Prostate gland (tissue), 2 donors: Measurements from ENCODE around the gene PDZD7. TPM values are rescaled to one million over a fixed set of nuclear protein-coding genes. Genes with fewer than 3 reads are reported as not detected.

Experiments used
- DNase-seq: peaks from one replicate; pipeline ENCODE4 v3.0.0-alpha.2; 2019; ENCODE audit warnings: low spot score
- H3K27ac ChIP-seq, 2 donors: fragments of 200-600 bp; sonication (generic); 2 replicates each; pipeline ENCODE4 v1.5.1; 2017 to 2019
- H3K27me3 ChIP-seq: fragments of 200-600 bp; sonication (generic); replicated peaks from 2 replicates; pipeline ENCODE4 v1.5.1; 2019; ENCODE audit not compliant: insufficient read depth
- H3K36me3 ChIP-seq, 2 donors: fragments of 200-600 bp; sonication (generic); 1 replicate in 1 of 2; 2 replicates in 1 of 2; pipeline versions ENCODE4 v1.5.1 to v1.8.1; 2017 to 2019
- H3K4me1 ChIP-seq: fragments of 200-600 bp; sonication (generic); replicated peaks from 2 replicates; pipeline ENCODE4 v1.5.1; 2019
- H3K4me3 ChIP-seq, 2 donors: fragments of 200-600 bp; sonication (generic); 2 replicates each; pipeline ENCODE4 v1.5.1; 2017 to 2019
- H3K9me3 ChIP-seq: fragments of 200-600 bp; sonication (generic); 2 replicates; pipeline ENCODE4 v1.5.1; 2017
- POLR2A ChIP-seq: fragments of 450-650 bp; IDR thresholded peaks from one replicate; pipeline ENCODE4 v1.6.1; 2016; ENCODE audit warnings: antibody characterized with exemption, mild to moderate bottlenecking
- POLR2AphosphoS5 ChIP-seq: sonication (generic); formaldehyde crosslinking; IDR thresholded peaks from one replicate; pipeline ENCODE4 v1.6.1; 2017; ENCODE audit warnings: antibody characterized with exemption
- whole genome bisulfite sequencing: methylation state at CpG from one replicate; pipeline ENCODE4 v1.1.5; 2018; 5-methylcytosine and 5-hydroxymethylcytosine counted together
- intact Hi-C: fragments of 100-400 bp; cut with DNase I; formaldehyde crosslinking; loops from one replicate; pipeline ENCODE4 v1.14.2; 2022
- total RNA-seq, 2 donors: library from RNA; depleted of rRNA; stranded (reverse); fragments of >200 nt; gene quantifications; one replicate each; pipeline ENCODE4 v1.1.0, GENCODE V29; 2016
- TF ChIP-seq, protein P1 (sequence below), 4 experiments: fragments of 200-600 bp in 2 of 4; fragments of 450-650 bp in 2 of 4; sonication (generic) in 2 of 4; IDR thresholded peaks; 1 replicate in 3 of 4; 2 replicates in 1 of 4; pipeline ENCODE4 v1.5.1; 2016 to 2019; ENCODE audit warnings: antibody characterized with exemption in 4 of 4, mild to moderate bottlenecking in 2 of 4, moderate library complexity in 2 of 4

The PDZD7 gene
- total RNA-seq, 2 donors from 2014 or later = 0.82 to 1.5 TPM

DNA sequence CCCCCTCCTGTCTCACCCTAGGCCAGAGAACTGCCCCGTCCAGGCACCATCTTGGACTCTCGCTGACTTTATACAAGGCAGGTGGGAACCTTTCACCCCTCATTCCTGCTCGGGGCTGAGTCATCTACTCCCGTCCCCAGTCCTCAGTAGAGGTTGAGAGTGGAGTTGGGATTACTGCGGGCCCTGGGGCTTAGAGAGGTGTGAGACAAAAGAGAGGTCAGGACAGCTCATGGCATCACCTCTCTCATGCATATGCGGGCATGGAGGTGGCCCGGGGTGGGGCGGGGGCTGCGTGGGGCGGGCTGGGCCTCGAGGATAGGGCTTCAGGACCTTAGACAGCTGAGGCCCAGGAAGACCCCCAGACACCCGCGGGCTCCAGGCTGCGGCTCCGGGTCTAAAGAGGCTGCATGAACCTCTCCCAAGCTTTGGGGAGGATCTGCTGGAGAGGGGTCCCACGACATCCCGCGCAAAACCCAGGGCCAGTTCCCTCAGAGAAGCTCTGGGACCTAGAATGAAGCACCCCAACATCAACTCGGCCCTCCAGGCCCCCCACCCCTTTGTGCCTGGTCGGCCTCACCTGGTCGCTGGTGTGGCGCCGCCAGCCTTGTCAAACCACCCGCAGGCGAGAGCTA, 317 bp downstream of the PDZD7 start:
- intact Hi-C loops = loop anchor here (5.0 kb wide), 1 partner anchor 37 kb away; no protein-coding TSS in a partner anchor
- H3K36me3 ChIP-seq = peaks cover 0 to 4% of the 10 kb centered on the region in 2 donors
- no peak for DNase-seq
- H3K27me3 ChIP-seq = no peaks in the 10 kb centered on the region
- no peaks in the 10 kb centered on the region for H3K9me3 ChIP-seq
- peaks cover 16% of the 10 kb centered on the region for H3K4me1 ChIP-seq
- 12% methylated on average over 25 of the region's 25 CpGs for WGBS
- H3K27ac ChIP-seq = peak overlapping the region; percentile 97
- peak overlapping the region; percentile 70 to 75 for H3K4me3 ChIP-seq
- TF ChIP-seq, protein P1, sequence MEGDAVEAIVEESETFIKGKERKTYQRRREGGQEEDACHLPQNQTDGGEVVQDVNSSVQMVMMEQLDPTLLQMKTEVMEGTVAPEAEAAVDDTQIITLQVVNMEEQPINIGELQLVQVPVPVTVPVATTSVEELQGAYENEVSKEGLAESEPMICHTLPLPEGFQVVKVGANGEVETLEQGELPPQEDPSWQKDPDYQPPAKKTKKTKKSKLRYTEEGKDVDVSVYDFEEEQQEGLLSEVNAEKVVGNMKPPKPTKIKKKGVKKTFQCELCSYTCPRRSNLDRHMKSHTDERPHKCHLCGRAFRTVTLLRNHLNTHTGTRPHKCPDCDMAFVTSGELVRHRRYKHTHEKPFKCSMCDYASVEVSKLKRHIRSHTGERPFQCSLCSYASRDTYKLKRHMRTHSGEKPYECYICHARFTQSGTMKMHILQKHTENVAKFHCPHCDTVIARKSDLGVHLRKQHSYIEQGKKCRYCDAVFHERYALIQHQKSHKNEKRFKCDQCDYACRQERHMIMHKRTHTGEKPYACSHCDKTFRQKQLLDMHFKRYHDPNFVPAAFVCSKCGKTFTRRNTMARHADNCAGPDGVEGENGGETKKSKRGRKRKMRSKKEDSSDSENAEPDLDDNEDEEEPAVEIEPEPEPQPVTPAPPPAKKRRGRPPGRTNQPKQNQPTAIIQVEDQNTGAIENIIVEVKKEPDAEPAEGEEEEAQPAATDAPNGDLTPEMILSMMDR (IDR thresholded peaks at IDR 0.05) = no peak
- TF ChIP-seq POLR2A (no peak), POLR2AphosphoS5 (no peak)

DNA sequence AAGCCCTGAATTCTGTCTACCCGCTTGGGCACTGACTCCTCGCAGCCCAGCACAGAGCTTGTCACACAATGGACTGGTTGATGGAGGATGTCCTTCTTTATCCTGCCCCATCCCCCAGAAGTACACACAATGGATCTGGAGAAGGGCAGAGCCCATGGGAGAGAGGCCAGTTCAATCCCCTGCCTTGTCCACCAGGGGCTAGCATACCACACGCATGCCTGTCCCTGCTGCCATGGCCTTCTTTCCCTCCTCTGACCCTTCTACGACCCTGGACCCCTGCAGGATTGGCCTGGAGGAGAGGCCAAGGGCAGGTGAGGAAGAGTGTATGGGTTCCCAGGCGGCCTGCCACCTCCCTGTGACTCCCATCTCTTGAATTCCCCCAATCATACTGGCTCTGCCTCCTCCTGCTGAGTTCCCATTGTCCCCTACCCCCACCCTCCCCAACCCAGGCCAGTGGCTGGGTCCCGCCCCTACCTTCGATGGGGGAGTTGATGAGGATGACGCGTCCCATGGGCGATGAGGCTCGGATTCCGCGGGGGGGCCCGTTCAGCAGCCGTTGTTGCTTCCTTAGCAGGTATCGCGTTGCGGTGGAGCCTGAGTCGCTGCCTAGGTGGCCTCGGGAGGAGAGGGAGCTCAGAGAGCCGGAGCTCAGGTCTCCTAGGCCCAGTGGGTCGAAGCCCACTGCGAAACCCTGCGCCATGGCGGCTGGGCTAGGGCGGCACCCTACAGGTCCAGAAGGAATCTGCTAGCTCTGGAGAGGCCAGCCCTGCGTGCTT, 1.2 kb downstream of the PDZD7 start:
- DNase-seq = no peak
- 62% methylated on average over 27 of the region's 27 CpGs for WGBS
- Histone ChIP-seq H3K27ac (no peak overlapping the region), H3K36me3 (no peaks in the 10 kb centered on the region), H3K4me3 (no peak overlapping the region), H3K4me1 (peaks cover 16% of the 10 kb centered on the region), H3K9me3 (no peaks in the 10 kb centered on the region), H3K27me3 (no peaks in the 10 kb centered on the region)
- intact Hi-C loops = loop anchor here (5.0 kb wide), 1 partner anchor 38 kb away; no protein-coding TSS in a partner anchor
- TF ChIP-seq POLR2AphosphoS5 (no peak), POLR2A (no peak)
- TF ChIP-seq, protein P1 (IDR thresholded peaks at IDR 0.05) = no peak

DNA sequence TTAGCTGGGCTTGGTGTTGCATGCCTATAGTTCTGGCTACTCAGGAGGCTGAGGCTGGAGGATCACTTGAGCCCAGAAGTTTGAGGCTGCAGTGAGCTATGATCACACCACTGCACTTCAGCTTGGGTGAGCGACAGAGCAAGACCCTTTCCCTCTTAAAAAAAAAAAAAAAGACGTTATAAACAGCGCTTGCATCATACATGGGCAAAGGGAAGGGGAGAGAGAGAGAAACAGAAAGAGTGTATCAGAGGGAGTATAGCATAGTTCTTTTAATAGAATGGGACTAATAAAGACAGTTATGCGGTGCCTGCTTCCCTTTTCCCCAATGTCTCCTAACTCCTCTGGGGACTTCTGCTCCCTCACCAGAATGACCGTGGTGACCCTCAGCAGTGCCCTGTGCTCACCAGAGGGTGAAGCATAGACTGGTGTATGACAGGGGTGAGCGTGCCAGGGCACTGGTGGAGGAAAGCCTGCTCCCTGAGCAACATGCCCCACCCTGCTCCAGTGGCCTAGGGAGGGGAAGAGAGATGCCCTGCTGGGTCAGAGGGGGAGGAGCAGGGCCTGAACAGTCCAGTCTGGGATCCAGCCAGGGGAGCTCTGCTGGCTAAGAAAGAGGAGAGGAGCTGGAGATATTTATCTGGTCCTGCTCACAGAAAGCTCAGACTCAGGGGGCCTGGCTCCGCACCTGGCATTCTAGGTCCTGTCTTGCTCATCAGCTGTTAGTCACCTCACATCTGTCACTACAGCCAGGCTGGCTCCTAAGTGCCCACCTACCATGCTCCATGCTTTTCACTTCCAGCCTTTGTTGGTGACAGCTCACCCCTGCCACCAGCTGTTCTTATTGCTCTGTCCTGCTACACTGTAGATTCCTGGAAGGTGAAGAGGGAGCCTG, 2.2 kb downstream of the PDZD7 start:
- Histone ChIP-seq H3K9me3 (no peaks in the 10 kb centered on the region), H3K4me3 (no peak overlapping the region), H3K4me1 (peaks cover 16% of the 10 kb centered on the region), H3K36me3 (no peaks in the 10 kb centered on the region), H3K27me3 (no peaks in the 10 kb centered on the region), H3K27ac (no peak overlapping the region)
- DNase-seq = no peak
- TF ChIP-seq POLR2A (no peak), POLR2AphosphoS5 (no peak)
- TF ChIP-seq, protein P1 (IDR thresholded peaks at IDR 0.05) = no peak
- intact Hi-C loops = no loop called here
- WGBS = 73% methylated on average over 7 of the region's 7 CpGs

DNA sequence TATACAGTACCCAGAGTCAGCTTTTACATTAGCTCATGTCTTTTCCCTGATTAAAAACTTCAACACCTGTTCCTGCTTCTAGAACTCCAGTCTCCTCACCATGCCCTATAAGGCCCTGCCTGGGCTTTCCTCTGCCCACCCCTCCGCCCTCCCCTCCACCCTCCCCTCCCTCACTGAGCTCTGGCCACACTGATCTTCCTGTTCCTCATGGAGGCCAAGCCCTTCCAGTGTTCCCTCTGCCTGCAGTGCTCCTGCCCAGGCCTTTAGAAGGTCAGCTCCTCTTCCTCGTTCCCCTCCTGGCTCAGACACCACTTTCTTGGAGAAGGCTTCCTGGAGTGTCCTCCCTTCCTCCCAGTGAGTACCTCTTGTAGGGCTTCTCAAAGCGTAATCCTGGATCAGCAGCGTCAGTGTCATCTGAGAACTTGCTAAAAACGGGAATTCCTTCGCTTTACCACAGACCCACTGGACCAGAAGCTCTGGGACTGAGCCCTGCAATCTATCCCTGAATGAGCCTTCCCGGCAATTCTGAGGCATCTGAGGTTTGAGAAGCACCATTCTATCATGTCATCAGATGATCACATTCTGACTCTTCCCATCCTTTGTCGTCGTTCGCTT, 3.7 kb downstream of the PDZD7 start:
- H3K4me3 ChIP-seq = no peak overlapping the region
- H3K27me3 ChIP-seq = no peaks in the 10 kb centered on the region
- peaks cover 6% of the 10 kb centered on the region for H3K4me1 ChIP-seq
- H3K9me3 ChIP-seq = no peaks in the 10 kb centered on the region
- TF ChIP-seq POLR2AphosphoS5 (no peak), POLR2A (no peak)
- TF ChIP-seq, protein P1 (IDR thresholded peaks at IDR 0.05) = no peak
- intact Hi-C loops = no loop called here
- DNase-seq = no peak
- 73% methylated on average over 10 of the region's 10 CpGs for WGBS
- H3K27ac ChIP-seq = no peak overlapping the region
- H3K36me3 ChIP-seq = no peaks in the 10 kb centered on the region
